ENCODE results near the gene CABLES2. TPM values are rescaled to one million over a fixed set of nuclear protein-coding genes. Genes with fewer than 3 reads are reported as not detected.
"Not testable (repeated sequence)": the region's sequence is repeated elsewhere in the genome, so short reads cannot be mapped to it uniquely, and the experiment has no call there.

The CABLES2 gene
- total and polyA plus RNA-seq, 10 of the 15 experiments (the other 5 are each of a cell fraction or from before 2014, with no cell fraction given) = 2.2 to 14.9 (median 5.3) TPM

DNA sequence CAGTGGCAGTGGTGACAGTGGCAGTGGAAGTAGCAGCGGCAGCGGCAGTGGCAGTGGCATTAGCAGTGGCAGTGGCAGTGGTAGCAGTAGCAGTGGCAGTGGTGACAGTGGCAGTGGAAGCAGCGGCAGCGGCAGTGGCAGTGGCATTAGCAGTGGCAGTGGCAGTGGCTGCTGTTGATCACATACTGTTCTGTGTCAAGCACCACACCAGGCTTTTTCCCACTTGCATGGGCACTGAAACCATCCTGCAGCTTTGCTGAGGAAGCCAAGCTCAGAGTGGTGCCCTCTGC, 18.9 kb upstream of the CABLES2 start:
- BruUV-seq (replicated peaks); in situ Hi-C loops (cut with MboI); H3K4me3 ChIP-seq; POLR2A ChIA-PET; H3K9ac ChIP-seq (ENCODE audit: control insufficient read depth, insufficient read depth, low read length); DNase-seq (ENCODE audit: low read depth, low spot score); H3K4me1 ChIP-seq (ENCODE audit: control insufficient read depth, insufficient read depth, low read length); H3K36me3 ChIP-seq (ENCODE audit: control insufficient read depth in 2 of 2, insufficient read depth in 2 of 2, low read length in 1 of 2); H4K20me1 ChIP-seq (ENCODE audit: control insufficient read depth, insufficient read depth); ATAC-seq; intact Hi-C loops (cut with micrococcal nuclease; ENCODE audit: unreplicated experiment); H3K4me2 ChIP-seq (ENCODE audit: control insufficient read depth, insufficient read depth); H3K27me3 ChIP-seq (replicated peaks in 1 of 2; ENCODE audit: control insufficient read depth in 2 of 2, insufficient read depth in 2 of 2, low read length in 1 of 2); H2AFZ ChIP-seq (ENCODE audit: control insufficient read depth, low read depth, low read length); FAIRE-seq; RAD21 ChIA-PET (ENCODE audit: unreplicated experiment); H3K27ac ChIP-seq (ENCODE audit: control insufficient read depth, insufficient read depth); H3K9me3 ChIP-seq (replicated peaks; ENCODE audit: control insufficient read depth, insufficient read depth, low read length); CTCF ChIA-PET; H3K79me2 ChIP-seq (ENCODE audit: control insufficient read depth, insufficient read depth, low read length); SMC1A ChIA-PET (ENCODE audit: uncharacterized antibody, unreplicated experiment): not testable (repeated sequence)
- 66% methylated on average over 4 of the region's 4 CpGs for WGBS (ENCODE audit: insufficient coverage, insufficient replicate concordance, low lambda C conversion rate, missing lambda C conversion rate)

DNA sequence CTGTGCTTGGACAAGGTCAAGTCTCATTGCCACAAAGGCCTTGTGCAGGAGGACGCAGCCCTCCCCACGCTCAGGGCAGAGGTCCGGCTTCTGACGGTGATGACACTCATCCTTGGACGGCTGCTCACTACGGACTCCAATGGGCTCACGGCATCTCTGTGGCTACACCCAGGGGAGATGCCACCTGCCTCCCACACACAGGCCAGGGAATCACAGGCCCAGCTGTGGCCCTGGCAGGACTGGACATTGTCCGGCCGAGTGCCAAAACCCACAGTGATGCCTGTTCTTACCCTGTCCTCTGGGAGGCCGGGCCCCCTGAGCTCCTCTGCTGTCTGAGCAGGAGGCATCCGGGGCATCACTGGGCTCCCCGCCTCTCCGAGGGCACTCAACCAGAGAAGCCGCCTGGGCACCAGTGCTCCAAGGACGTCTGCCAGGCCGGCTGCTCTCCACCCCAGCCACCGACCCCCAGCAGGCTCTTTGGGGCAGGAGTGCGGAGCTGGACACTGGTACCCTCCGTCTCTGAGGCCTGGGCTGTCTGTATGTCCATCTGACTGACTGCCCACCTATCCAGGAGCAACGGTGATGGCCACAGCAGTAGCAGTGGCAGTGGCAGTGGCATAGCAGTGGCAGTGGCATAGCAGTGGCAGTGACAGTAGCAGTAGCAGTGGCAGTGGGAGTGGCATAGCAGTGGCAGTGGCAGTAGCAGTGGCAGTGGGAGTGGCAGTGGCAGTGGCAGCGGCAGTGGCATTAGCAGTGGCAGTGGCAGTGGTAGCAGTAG, 18.4 kb upstream of the CABLES2 start:
- Histone ChIP-seq H4K20me1 (ENCODE audit: control insufficient read depth, insufficient read depth) (no peaks in the 10 kb centered on the region), H3K9me3 (replicated peaks; ENCODE audit: control insufficient read depth, insufficient read depth, low read length) (no peaks in the 10 kb centered on the region), H3K4me2 (ENCODE audit: control insufficient read depth, insufficient read depth) (no peak overlapping the region), H2AFZ (ENCODE audit: control insufficient read depth, low read depth, low read length) (no peak overlapping the region), H3K9ac (ENCODE audit: control insufficient read depth, insufficient read depth, low read length) (no peak overlapping the region), H3K27me3 (replicated peaks in 1 of 2; ENCODE audit: control insufficient read depth in 2 of 2, insufficient read depth in 2 of 2, low read length in 1 of 2) (peaks cover 0 to 1% of the 10 kb centered on the region in 2 experiments; a peak in 2 of 4 replicates), H3K4me1 (ENCODE audit: control insufficient read depth, insufficient read depth, low read length) (no peaks in the 10 kb centered on the region), H3K27ac (ENCODE audit: control insufficient read depth, insufficient read depth) (no peak overlapping the region), H3K36me3 (ENCODE audit: control insufficient read depth in 2 of 2, insufficient read depth in 2 of 2, low read length in 1 of 2) (no peaks in the 10 kb centered on the region), H3K4me3 (no peak overlapping the region), H3K79me2 (ENCODE audit: control insufficient read depth, insufficient read depth, low read length) (no peaks in the 10 kb centered on the region)
- POLR2A ChIA-PET = no interaction called here
- FAIRE-seq (no peak), DNase-seq (ENCODE audit: low read depth, low spot score) (no peak), ATAC-seq (no peak)
- in situ Hi-C loops (cut with MboI) = no loop called here
- WGBS (ENCODE audit: insufficient coverage, insufficient replicate concordance, low lambda C conversion rate, missing lambda C conversion rate) = 54% methylated on average over 21 of the region's 21 CpGs
- CTCF ChIA-PET = no interaction called here
- SMC1A ChIA-PET (ENCODE audit: uncharacterized antibody, unreplicated experiment) = no interaction called here
- no TSS peak for BruUV-seq (replicated peaks)
- RAD21 ChIA-PET (ENCODE audit: unreplicated experiment) = no interaction called here
- intact Hi-C loops (cut with micrococcal nuclease; ENCODE audit: unreplicated experiment) = no loop called here
- TF ChIP-seq BCL11A (IDR thresholded peaks at IDR 0.05; ENCODE audit: low read depth, low read length) (no peak), KLF5 (IDR thresholded peaks at IDR 0.05; ENCODE audit: partially characterized antibody) (no peak), NR2F1 (conservative IDR thresholded peaks at IDR 0.05) (no peak), IKZF1 (conservative IDR thresholded peaks at IDR 0.05) (no peak), SP1 (IDR thresholded peaks at IDR 0.05; ENCODE audit: low read depth, low read length) (no peak), MYC (IDR thresholded peaks at IDR 0.05; ENCODE audit: insufficient read depth, insufficient read length, insufficient replicate concordance, low read length, severe bottlenecking) (no peak), SREBF2 (IDR thresholded peaks at IDR 0.05; ENCODE audit: low read length) (no peak), SMARCA5 (IDR thresholded peaks at IDR 0.05) (no peak)
- TF ChIP-seq, protein P1, sequence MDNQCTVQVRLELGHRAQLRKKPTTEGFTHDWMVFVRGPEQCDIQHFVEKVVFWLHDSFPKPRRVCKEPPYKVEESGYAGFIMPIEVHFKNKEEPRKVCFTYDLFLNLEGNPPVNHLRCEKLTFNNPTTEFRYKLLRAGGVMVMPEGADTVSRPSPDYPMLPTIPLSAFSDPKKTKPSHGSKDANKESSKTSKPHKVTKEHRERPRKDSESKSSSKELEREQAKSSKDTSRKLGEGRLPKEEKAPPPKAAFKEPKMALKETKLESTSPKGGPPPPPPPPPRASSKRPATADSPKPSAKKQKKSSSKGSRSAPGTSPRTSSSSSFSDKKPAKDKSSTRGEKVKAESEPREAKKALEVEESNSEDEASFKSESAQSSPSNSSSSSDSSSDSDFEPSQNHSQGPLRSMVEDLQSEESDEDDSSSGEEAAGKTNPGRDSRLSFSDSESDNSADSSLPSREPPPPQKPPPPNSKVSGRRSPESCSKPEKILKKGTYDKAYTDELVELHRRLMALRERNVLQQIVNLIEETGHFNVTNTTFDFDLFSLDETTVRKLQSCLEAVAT (IDR thresholded peaks at IDR 0.05) = no peak
- TF ChIP-seq, protein P2, sequence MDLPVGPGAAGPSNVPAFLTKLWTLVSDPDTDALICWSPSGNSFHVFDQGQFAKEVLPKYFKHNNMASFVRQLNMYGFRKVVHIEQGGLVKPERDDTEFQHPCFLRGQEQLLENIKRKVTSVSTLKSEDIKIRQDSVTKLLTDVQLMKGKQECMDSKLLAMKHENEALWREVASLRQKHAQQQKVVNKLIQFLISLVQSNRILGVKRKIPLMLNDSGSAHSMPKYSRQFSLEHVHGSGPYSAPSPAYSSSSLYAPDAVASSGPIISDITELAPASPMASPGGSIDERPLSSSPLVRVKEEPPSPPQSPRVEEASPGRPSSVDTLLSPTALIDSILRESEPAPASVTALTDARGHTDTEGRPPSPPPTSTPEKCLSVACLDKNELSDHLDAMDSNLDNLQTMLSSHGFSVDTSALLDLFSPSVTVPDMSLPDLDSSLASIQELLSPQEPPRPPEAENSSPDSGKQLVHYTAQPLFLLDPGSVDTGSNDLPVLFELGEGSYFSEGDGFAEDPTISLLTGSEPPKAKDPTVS (IDR thresholded peaks at IDR 0.05; ENCODE audit: low read depth, low read length) = no peak
- TF ChIP-seq, protein P3, sequence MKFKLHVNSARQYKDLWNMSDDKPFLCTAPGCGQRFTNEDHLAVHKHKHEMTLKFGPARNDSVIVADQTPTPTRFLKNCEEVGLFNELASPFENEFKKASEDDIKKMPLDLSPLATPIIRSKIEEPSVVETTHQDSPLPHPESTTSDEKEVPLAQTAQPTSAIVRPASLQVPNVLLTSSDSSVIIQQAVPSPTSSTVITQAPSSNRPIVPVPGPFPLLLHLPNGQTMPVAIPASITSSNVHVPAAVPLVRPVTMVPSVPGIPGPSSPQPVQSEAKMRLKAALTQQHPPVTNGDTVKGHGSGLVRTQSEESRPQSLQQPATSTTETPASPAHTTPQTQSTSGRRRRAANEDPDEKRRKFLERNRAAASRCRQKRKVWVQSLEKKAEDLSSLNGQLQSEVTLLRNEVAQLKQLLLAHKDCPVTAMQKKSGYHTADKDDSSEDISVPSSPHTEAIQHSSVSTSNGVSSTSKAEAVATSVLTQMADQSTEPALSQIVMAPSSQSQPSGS (IDR thresholded peaks at IDR 0.05; ENCODE audit: low read length) = no peak
